HEK293 (cell line): Measurements from ENCODE around the gene UBL7.

ENCODE experiments used
- CTCF ChIA-PET: fragments of 350-600 bp; formaldehyde crosslinking; extraction: SDS; loops from one replicate; lab custom pipeline; 2021; ENCODE audit warnings: antibody characterized with exemption; lab: Yijun Ruan, JAX
- POLR2A ChIA-PET: fragments of 300-600 bp; formaldehyde crosslinking; extraction: SDS; loops from one replicate; lab custom pipeline; 2020; ENCODE audit warnings: antibody characterized with exemption, inconsistent platforms; lab: Yijun Ruan, JAX
- H3K27ac ChIP-seq: fragments of 200-500 bp; sonication (Bioruptor generic); 2 replicates; pipeline ENCODE4 v1.5.1; 2014; ENCODE audit warnings: low read depth, low read length, control low read depth, inconsistent platforms; ENCODE audit errors: extremely low read depth
- H3K36me3 ChIP-seq, 2 experiments: fragments of 200-500 bp in 1 of 2; sonication (Bioruptor generic) in 1 of 2; 1 replicate in 1 of 2; 2 replicates in 1 of 2; pipeline ENCODE4 v1.5.1; 2014 to 2017; ENCODE audit warnings: inconsistent platforms in 2 of 2, low read length in 2 of 2; ENCODE audit not compliant: control insufficient read depth in 2 of 2, insufficient read depth in 1 of 2
- H3K4me1 ChIP-seq: fragments of 200-500 bp; sonication (Bioruptor generic); 2 replicates; pipeline ENCODE4 v1.5.1; 2014; ENCODE audit warnings: mild to moderate bottlenecking, low read length, inconsistent platforms; ENCODE audit not compliant: control insufficient read depth, insufficient read depth
- H3K4me3 ChIP-seq: 2 replicates; pipeline ENCODE4 v1.5.1; 2011; ENCODE audit warnings: low read depth, mild to moderate bottlenecking, control low read depth, low read length, moderate library complexity
- H3K9me3 ChIP-seq: fragments of 200-500 bp; sonication (Bioruptor generic); 2 replicates; pipeline ENCODE4 v1.5.1; 2014; ENCODE audit warnings: low read depth, low read length, inconsistent platforms; ENCODE audit not compliant: control insufficient read depth, insufficient read depth
- BCL11A ChIP-seq: fragments of 450-650 bp; formaldehyde crosslinking; IDR thresholded peaks from 2 replicates; pipeline ENCODE4 v1.5.1; 2016; ENCODE audit warnings: low read depth, missing biosample characterization, missing genetic modification characterization
- EGR2 ChIP-seq: fragments of 450-650 bp; formaldehyde crosslinking; IDR thresholded peaks from 2 replicates; pipeline ENCODE4 v1.5.1; 2016; ENCODE audit warnings: low read depth, missing biosample characterization, missing genetic modification characterization
- HIC1 ChIP-seq: fragments of 450-650 bp; formaldehyde crosslinking; IDR thresholded peaks from 2 replicates; pipeline ENCODE4 v1.5.1; 2016; ENCODE audit warnings: missing biosample characterization, missing genetic modification characterization
- ZBTB49 ChIP-seq: fragments of 450-650 bp; formaldehyde crosslinking; IDR thresholded peaks from 2 replicates; pipeline ENCODE4 v1.5.1; 2016; ENCODE audit warnings: missing biosample characterization, missing genetic modification characterization, low read depth
- ZFHX2 ChIP-seq: fragments of 450-650 bp; formaldehyde crosslinking; conservative IDR thresholded peaks from 2 replicates; pipeline ENCODE4 v1.5.1; 2016; ENCODE audit warnings: missing biosample characterization, missing genetic modification characterization
- ZNF157 ChIP-seq: fragments of 450-650 bp; formaldehyde crosslinking; IDR thresholded peaks from 2 replicates; pipeline ENCODE4 v1.5.1; 2016; ENCODE audit warnings: missing biosample characterization, missing genetic modification characterization
- ZNF280D ChIP-seq: fragments of 450-650 bp; formaldehyde crosslinking; IDR thresholded peaks from 2 replicates; pipeline ENCODE4 v1.5.1; 2016; ENCODE audit warnings: missing biosample characterization, missing genetic modification characterization
- ZNF311 ChIP-seq: fragments of 450-650 bp; formaldehyde crosslinking; IDR thresholded peaks from 2 replicates; pipeline ENCODE4 v1.5.1; 2017; ENCODE audit warnings: missing biosample characterization, missing genetic modification characterization, borderline replicate concordance
- ZNF37A ChIP-seq: fragments of 450-650 bp; IDR thresholded peaks from 2 replicates; pipeline ENCODE4 v1.5.1; 2018; ENCODE audit warnings: missing biosample characterization, missing genetic modification characterization
- ZNF513 ChIP-seq: fragments of 450-650 bp; IDR thresholded peaks from 2 replicates; pipeline ENCODE4 v1.5.1; 2018; ENCODE audit warnings: missing biosample characterization, missing genetic modification characterization
- ZNF623 ChIP-seq: fragments of 450-650 bp; formaldehyde crosslinking; IDR thresholded peaks from 2 replicates; pipeline ENCODE4 v1.5.1; 2016; ENCODE audit warnings: missing biosample characterization, missing genetic modification characterization
- ZNF639 ChIP-seq: fragments of 450-650 bp; formaldehyde crosslinking; IDR thresholded peaks from 2 replicates; pipeline ENCODE4 v1.5.1; 2016; ENCODE audit warnings: missing biosample characterization, missing genetic modification characterization
- ZNF654 ChIP-seq: fragments of 450-650 bp; formaldehyde crosslinking; IDR thresholded peaks from 2 replicates; pipeline ENCODE4 v1.5.1; 2016; ENCODE audit warnings: low read depth, missing biosample characterization, missing genetic modification characterization
- ZNF658 ChIP-seq: fragments of 450-650 bp; formaldehyde crosslinking; IDR thresholded peaks from 2 replicates; pipeline ENCODE4; 2016; ENCODE audit warnings: missing biosample characterization, missing genetic modification characterization
- ZNF843 ChIP-seq: fragments of 450-650 bp; formaldehyde crosslinking; IDR thresholded peaks from 2 replicates; pipeline ENCODE4 v1.5.1; 2016; ENCODE audit warnings: missing biosample characterization, missing genetic modification characterization

The UBL7 gene

DNA sequence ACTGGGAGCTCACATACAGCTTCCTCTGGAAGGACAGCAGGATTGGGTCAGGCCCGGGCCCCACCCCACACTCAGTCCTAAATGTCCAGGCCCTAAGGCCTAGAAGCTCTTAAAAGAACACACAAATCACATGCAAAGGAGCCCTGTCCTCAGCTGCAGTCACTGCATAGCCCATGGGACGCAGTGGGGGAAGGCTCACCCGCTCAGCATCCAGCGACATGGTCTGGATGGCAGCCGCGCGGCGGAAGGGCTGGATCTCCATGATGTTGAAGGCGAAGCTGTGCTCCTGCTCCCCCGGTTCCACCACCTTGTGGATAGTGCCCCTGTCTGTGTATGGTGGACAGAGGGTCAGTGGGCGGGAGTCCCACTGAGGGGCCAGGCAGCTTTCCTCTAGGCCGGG is 49.3 kb downstream of the UBL7 start (continued):
- TF ChIP-seq ZNF280D (no peak), ZNF157 (tag by site-specific recombination) (no peak)
- TF ChIP-seq, all 188 proteins: peak for 0

- Histone ChIP-seq H3K4me1 (no peaks in the 10 kb centered on the region), H3K9me3 (no peaks in the 10 kb centered on the region), H3K36me3 (no peaks in the 10 kb centered on the region), H3K27ac (no peak overlapping the region), H3K4me3 (no peak overlapping the region)
- no peak for TF ChIP-seq ZNF37A
- no peak for TF ChIP-seq ZNF639 (tag by site-specific recombination)
- no peak for TF ChIP-seq ZNF658 (tag by site-specific recombination)
- no peak for TF ChIP-seq ZBTB49 (tag by site-specific recombination)
- no peak for TF ChIP-seq ZFHX2
- TF ChIP-seq ZNF311: no peak
- TF ChIP-seq ZNF513: no peak
- no peak for TF ChIP-seq BCL11A (tag by site-specific recombination)
- TF ChIP-seq EGR2 (tag by site-specific recombination): no peak
- TF ChIP-seq ZNF654 (tag by site-specific recombination): no peak
- TF ChIP-seq HIC1 (tag by site-specific recombination): no peak
- TF ChIP-seq ZNF843 (tag by site-specific recombination): no peak
- no peak for TF ChIP-seq ZNF623 (tag by site-specific recombination)
- ChIA-PET POLR2A (interaction anchor here (0.8 kb wide), 1 partner anchor 32 kb away, joined by 7 read pairs; no protein-coding TSS in a partner anchor), CTCF (interaction anchor here (0.6 to 1.0 kb wide), 2 partner anchors 9 to 28 kb away, joined by 3 read pairs; no protein-coding TSS in a partner anchor)
Measured at GRCh38 chr15:74410502-74410901, 50.5 kb downstream of the UBL7 start.
